OCI-LY7 (cell line): ENCODE data around the gene TMEM41B. TPM values are rescaled to one million over a fixed set of nuclear protein-coding genes. Genes with fewer than 3 reads are reported as not detected.

Experiments used
- BruUV-seq: library from RNA; stranded (reverse); fragments of 400-500 nt; replicated peaks from 2 replicates; lab custom pipeline; 2021; lab: Mats Ljungman, UMichigan
- CTCF ChIA-PET: fragments of 300-600 bp; sonication (Branson Sonifier 250); formaldehyde crosslinking; loops from one replicate; lab custom pipeline; 2022; ENCODE audit warnings: antibody characterized with exemption; ENCODE audit not compliant: unreplicated experiment; lab: Charles Lee
- POLR2A ChIA-PET: fragments of 300-600 bp; sonication (Branson Sonifier 250); formaldehyde crosslinking; loops from one replicate; lab custom pipeline; 2022; ENCODE audit warnings: antibody characterized with exemption; lab: Charles Lee
- DNase-seq: peaks from one replicate; pipeline ENCODE4 v3.0.0-alpha.2; 2015; ENCODE audit warnings: low spot score
- H2AFZ ChIP-seq: fragments of 200-600 bp; sonication (generic), shearing (Covaris generic); 2 replicates; pipeline ENCODE4 v1.6.1; 2014; ENCODE audit warnings: mild to moderate bottlenecking, antibody characterized with exemption, low read length, moderate library complexity
- H3K27ac ChIP-seq: fragments of 200-600 bp; sonication (generic); 2 replicates; pipeline ENCODE4 v1.5.1; 2014; ENCODE audit warnings: mixed run types, low read depth, mild to moderate bottlenecking, moderate library complexity, low read length, inconsistent platforms; ENCODE audit not compliant: poor library complexity, severe bottlenecking
- H3K36me3 ChIP-seq: fragments of 200-600 bp; sonication (generic); 2 replicates; pipeline ENCODE4 v1.6.1; 2014; ENCODE audit warnings: mild to moderate bottlenecking, antibody characterized with exemption, low read length, moderate library complexity, mixed read lengths; ENCODE audit not compliant: insufficient read depth
- H3K4me1 ChIP-seq: fragments of 200-600 bp; sonication (generic); 2 replicates; pipeline ENCODE4 v1.5.1; 2014; ENCODE audit warnings: mild to moderate bottlenecking, low read length; ENCODE audit not compliant: insufficient read depth, poor library complexity, severe bottlenecking
- H3K4me2 ChIP-seq: fragments of 200-600 bp; sonication (generic); 2 replicates; pipeline ENCODE4 v1.6.1; 2014; ENCODE audit warnings: mild to moderate bottlenecking, low read length
- H3K4me3 ChIP-seq: fragments of 200-600 bp; sonication (generic); 2 replicates; pipeline ENCODE4 v1.5.1; 2014; ENCODE audit warnings: mild to moderate bottlenecking, low read depth, low read length; ENCODE audit not compliant: poor library complexity, severe bottlenecking
- H3K79me2 ChIP-seq: fragments of 200-600 bp; sonication (generic); 2 replicates; pipeline ENCODE4 v1.6.1; 2016; ENCODE audit warnings: low read depth, mild to moderate bottlenecking, low read length, moderate library complexity, mixed read lengths; ENCODE audit not compliant: insufficient read depth
- H3K9me2 ChIP-seq: fragments of 200-600 bp; sonication (generic); 2 replicates; pipeline ENCODE4 v1.6.1; 2016; ENCODE audit warnings: mild to moderate bottlenecking, low read length, mixed read lengths; ENCODE audit not compliant: insufficient read depth
- H3K9me3 ChIP-seq: fragments of 200-600 bp; sonication (generic); 2 replicates; pipeline ENCODE4 v1.6.1; 2014; ENCODE audit warnings: mild to moderate bottlenecking, mixed run types, low read length, mixed read lengths
- H4K20me1 ChIP-seq: fragments of 200-600 bp; sonication (generic); 2 replicates; pipeline ENCODE4 v1.6.1; 2014; ENCODE audit warnings: mild to moderate bottlenecking, antibody characterized with exemption, low read length, moderate library complexity, mixed read lengths; ENCODE audit not compliant: insufficient read depth
- EZH2phosphoT487 ChIP-seq: fragments of 200-600 bp; sonication (generic); IDR thresholded peaks from 2 replicates; pipeline ENCODE4 v1.6.1; 2018; ENCODE audit warnings: low read depth, borderline replicate concordance, mild to moderate bottlenecking, mixed run types, antibody characterized with exemption, low read length, moderate library complexity, mixed read lengths
- intact Hi-C: fragments of 100-400 bp; cut with micrococcal nuclease; formaldehyde crosslinking; loops from one replicate; pipeline ENCODE4 v1.10.0; 2022; ENCODE audit not compliant: unreplicated experiment
- total RNA-seq, 2 experiments: library from RNA; depleted of rRNA in 1 of 2; stranded (reverse); fragments of >200 nt in 1 of 2; shearing (Covaris generic) in 1 of 2; gene quantifications; 2 replicates each; pipeline ENCODE4 v1.2.3, GENCODE V29; 2014 to 2022
- TF ChIP-seq, protein P1 (sequence below): fragments of 200-600 bp; sonication (generic); conservative IDR thresholded peaks from 2 replicates; pipeline ENCODE4 v1.5.1; 2014; ENCODE audit warnings: mild to moderate bottlenecking, antibody characterized with exemption, low read length, moderate library complexity, mixed read lengths

TMEM41B gene
- total RNA-seq, 2 experiments from 2014 or later: 44.3 to 46.9 TPM

- Histone ChIP-seq H2AFZ (no peak overlapping the region), H3K27ac (no peak overlapping the region), H3K4me2 (no peak overlapping the region), H3K4me1 (no peaks in the 10 kb centered on the region), H3K36me3 (no peaks in the 10 kb centered on the region), H3K79me2 (no peaks in the 10 kb centered on the region), H4K20me1 (no peaks in the 10 kb centered on the region), H3K4me3 (no peak overlapping the region), H3K9me2 (no peaks in the 10 kb centered on the region), H3K9me3 (no peaks in the 10 kb centered on the region)
- POLR2A ChIA-PET: no interaction called here
- DNase-seq: no peak
- TF ChIP-seq, protein P1, sequence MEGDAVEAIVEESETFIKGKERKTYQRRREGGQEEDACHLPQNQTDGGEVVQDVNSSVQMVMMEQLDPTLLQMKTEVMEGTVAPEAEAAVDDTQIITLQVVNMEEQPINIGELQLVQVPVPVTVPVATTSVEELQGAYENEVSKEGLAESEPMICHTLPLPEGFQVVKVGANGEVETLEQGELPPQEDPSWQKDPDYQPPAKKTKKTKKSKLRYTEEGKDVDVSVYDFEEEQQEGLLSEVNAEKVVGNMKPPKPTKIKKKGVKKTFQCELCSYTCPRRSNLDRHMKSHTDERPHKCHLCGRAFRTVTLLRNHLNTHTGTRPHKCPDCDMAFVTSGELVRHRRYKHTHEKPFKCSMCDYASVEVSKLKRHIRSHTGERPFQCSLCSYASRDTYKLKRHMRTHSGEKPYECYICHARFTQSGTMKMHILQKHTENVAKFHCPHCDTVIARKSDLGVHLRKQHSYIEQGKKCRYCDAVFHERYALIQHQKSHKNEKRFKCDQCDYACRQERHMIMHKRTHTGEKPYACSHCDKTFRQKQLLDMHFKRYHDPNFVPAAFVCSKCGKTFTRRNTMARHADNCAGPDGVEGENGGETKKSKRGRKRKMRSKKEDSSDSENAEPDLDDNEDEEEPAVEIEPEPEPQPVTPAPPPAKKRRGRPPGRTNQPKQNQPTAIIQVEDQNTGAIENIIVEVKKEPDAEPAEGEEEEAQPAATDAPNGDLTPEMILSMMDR: no peak
- no peak for TF ChIP-seq EZH2phosphoT487
- intact Hi-C loops: no loop called here
- no TSS peak for BruUV-seq
- CTCF ChIA-PET: no interaction called here
Measured at GRCh38 chr11:9253086-9253485, 61.3 kb downstream of the TMEM41B start.

- DNase-seq: no peak
- H2AFZ ChIP-seq: no peak overlapping the region
- ChIA-PET CTCF (no interaction called here), POLR2A (interaction anchor here (0.6 to 0.8 kb wide), 5 partner anchors 11 to 970 kb away, joined by 3 to 4 read pairs (median 3); no protein-coding TSS in a partner anchor)
- no TSS peak for BruUV-seq
- TF ChIP-seq, protein P1: no peak
- no peak for TF ChIP-seq EZH2phosphoT487
- H3K4me1 ChIP-seq: no peaks in the 10 kb centered on the region
- no peaks in the 10 kb centered on the region for H4K20me1 ChIP-seq
- no peaks in the 10 kb centered on the region for H3K79me2 ChIP-seq
- H3K4me2 ChIP-seq: no peak overlapping the region
- no peaks in the 10 kb centered on the region for H3K9me2 ChIP-seq
- H3K4me3 ChIP-seq: no peak overlapping the region
- no peaks in the 10 kb centered on the region for H3K9me3 ChIP-seq
- no peaks in the 10 kb centered on the region for H3K36me3 ChIP-seq
- intact Hi-C loops: no loop called here
- H3K27ac ChIP-seq: no peak overlapping the region
Measured at GRCh38 chr11:9251311-9251710, 63.1 kb downstream of the TMEM41B start.

DNA sequence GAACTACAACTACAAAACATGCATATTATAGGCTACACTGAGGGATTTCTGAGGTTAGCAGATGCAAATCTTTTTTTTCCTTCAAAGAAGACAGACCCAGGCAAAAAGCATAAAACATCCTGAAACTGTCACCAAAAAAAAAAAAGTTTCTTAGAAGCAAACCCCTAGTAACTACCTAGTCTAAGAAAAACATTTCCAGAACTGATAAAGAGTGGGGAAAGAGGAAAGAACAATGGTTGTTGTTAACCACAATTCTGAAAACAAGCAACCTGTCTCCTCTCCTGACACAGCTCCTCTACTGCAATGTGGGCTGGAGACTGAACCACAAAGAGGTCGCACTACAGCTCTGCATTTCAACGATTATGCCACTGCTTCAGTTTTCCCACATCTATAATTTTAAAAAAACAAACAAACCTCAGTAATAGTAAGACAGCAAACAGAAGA is 64.2 kb downstream of the TMEM41B start:
- no peak for DNase-seq
- Histone ChIP-seq H3K9me2 (no peaks in the 10 kb centered on the region), H3K4me2 (no peak overlapping the region), H3K27ac (no peak overlapping the region), H3K79me2 (no peaks in the 10 kb centered on the region), H3K4me3 (no peak overlapping the region), H3K36me3 (no peaks in the 10 kb centered on the region), H3K4me1 (no peaks in the 10 kb centered on the region), H2AFZ (no peak overlapping the region), H3K9me3 (no peaks in the 10 kb centered on the region), H4K20me1 (no peaks in the 10 kb centered on the region)
- intact Hi-C loops: no loop called here
- ChIA-PET CTCF (no interaction called here), POLR2A (interaction anchor here (1.2 kb wide), 1 partner anchor 10 kb away, joined by 3 read pairs; no protein-coding TSS in a partner anchor)
- BruUV-seq: no TSS peak
- no peak for TF ChIP-seq EZH2phosphoT487
- TF ChIP-seq, protein P1: no peak
